Activated CD4-positive, alpha-beta T cell treated with anti-CD3 and anti-CD28 coated beads, Interleukin-2, amount 50 U/mL, for 16 hours (primary cell): ENCODE measurements around the gene FBLL1.
"Not testable (repeated sequence)": the region's sequence is repeated elsewhere in the genome, so short reads cannot be mapped to it uniquely, and the experiment has no call there.

ENCODE experiments used
- DNase-seq: peaks from one replicate; pipeline ENCODE4 v3.0.0-alpha.2; 2020

The FBLL1 gene

GRCh38 chr5:168553377-168554130, 24.4 kb downstream of the FBLL1 start:
- no peak for DNase-seq

GRCh38 chr5:168557389-168557788, 28.3 kb downstream of the FBLL1 start:
- DNase-seq: no peak

GRCh38 chr5:168562279-168562678, 33.2 kb downstream of the FBLL1 start:
- DNase-seq: no peak

- no peak for DNase-seq
Measured at GRCh38 chr5:168563959-168564358, 34.9 kb downstream of the FBLL1 start.

GRCh38 chr5:168568738-168569137, 39.6 kb downstream of the FBLL1 start:
- DNase-seq: no peak

GRCh38 chr5:168570490-168571328, 41.6 kb downstream of the FBLL1 start:
- DNase-seq: no peak

GRCh38 chr5:168573663-168574062, 44.6 kb downstream of the FBLL1 start:
- not testable (repeated sequence) for DNase-seq

GRCh38 chr5:168574156-168574555, 45.1 kb downstream of the FBLL1 start:
- DNase-seq: not testable (repeated sequence)

- DNase-seq: no peak
Measured at GRCh38 chr5:168575391-168576372, 46.6 kb downstream of the FBLL1 start.

GRCh38 chr5:168578006-168578405, 48.9 kb downstream of the FBLL1 start:
- DNase-seq: peak; percentile 13

GRCh38 chr5:168578538-168579487, 49.7 kb downstream of the FBLL1 start, which contains the start of gene PANK3:
Gene PANK3, minus strand, starts transcription at chr5:168579368. Its CDS starts 85 bp downstream, at chr5:168579283.
- DNase-seq: no peak

- DNase-seq: peak; percentile 99
Measured at GRCh38 chr5:168579488-168580226, 50.6 kb downstream of the FBLL1 start.

GRCh38 chr5:168580227-168580508, 51.1 kb downstream of the FBLL1 start:
- no peak for DNase-seq
